HG02610 (cell line): ENCODE measurements around the gene DLG2.

Experiments
- ATAC-seq: cut with Tn5 transposase; IDR thresholded peaks from one replicate; pipeline ENCODE4 v1.9.1; 2021; ENCODE audit warnings: mild to moderate bottlenecking, moderate library complexity; ENCODE audit not compliant: unreplicated experiment

DLG2 gene

DNA sequence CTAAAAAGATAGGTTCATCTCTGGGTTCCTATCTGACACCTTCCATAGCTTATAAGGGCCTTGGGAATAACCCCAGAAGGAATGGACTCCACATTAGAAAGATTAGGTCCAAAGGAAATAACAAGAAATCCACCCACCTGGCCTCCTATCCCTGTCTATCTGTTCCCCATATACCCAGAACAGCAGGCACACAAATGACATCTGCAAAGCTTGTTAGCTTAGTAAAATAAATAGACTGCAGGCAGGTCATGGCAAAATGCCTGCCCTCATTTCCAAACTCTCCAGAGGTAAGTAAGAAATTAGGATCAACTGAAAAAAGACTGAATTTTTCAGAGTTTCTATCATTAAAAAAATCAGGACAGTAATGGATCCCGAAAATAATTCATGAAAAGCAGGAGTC, 489.5 kb downstream of the DLG2 start:
- no peak for ATAC-seq

DNA sequence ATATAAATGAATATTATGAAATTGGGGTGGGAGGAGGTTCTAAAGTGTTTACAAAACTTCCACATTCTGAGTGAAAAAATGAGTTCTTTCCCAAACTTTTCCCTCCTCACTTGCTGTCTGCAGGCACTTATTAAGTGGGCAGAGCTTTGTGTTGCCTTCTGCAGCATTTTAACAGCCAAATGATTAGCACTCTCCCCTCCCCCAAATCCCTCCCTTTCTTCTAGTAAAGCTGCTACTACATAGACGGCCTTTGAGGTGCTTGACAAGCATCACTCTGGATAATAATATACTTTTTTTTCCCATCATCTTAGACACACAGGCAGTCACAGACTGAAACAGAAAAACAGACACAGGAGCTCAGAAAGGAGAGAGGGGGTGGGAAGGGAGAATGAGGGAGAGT, 493.5 kb downstream of the DLG2 start:
- no peak for ATAC-seq

DNA sequence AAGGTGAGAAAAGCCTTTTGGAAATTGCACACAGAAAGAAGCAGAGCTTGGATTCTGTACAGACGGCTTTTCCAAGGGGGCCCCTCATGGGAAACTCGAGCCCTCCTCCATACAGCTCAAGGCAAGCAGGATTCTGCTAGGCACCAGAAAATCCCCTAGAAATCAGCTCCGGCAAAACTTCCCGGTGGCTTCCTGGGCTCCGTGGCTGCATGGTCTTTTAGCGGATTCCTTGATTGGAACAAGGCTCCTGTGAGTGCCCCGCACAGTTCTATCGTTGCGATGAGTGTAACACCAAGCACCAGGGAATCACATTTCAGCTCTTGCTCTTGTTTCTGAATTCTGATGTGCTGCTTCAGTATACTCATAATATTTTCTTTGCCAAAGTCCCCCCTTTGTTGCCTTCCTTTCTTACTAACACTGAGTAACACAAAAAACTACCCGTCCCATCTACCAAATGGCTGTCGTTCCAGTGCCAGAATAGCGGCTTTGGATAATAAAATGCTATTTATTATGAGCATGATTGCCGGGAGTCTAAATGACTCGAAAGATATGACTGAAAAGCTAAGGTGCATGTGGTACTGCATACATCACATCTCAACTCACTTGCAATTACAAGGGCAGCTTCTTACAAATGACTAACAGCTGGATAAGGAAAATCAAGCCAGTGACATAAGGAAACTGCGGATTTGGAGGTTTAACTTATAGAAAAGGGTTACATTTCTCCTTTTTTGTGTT, 494.1 kb downstream of the DLG2 start:
- ATAC-seq: no peak

DNA sequence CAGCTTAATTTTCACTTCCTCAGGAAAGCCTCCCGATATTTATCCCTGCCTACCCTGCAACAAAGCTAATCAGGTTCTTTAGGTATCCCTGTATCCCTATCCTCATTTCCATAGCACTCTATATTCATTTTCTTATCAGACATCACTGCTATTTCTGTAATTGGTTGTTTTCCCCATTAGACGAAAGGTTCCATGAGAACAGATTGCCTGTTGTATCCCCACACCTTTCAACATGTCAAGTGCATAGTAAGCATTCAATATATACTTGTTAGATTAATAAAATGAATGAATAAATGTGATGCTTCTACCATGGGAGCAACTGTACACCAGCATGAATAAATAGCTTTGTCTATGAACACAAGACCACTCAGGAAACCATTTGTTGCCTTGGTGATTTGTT, 499.8 kb downstream of the DLG2 start:
- ATAC-seq: no peak

DNA sequence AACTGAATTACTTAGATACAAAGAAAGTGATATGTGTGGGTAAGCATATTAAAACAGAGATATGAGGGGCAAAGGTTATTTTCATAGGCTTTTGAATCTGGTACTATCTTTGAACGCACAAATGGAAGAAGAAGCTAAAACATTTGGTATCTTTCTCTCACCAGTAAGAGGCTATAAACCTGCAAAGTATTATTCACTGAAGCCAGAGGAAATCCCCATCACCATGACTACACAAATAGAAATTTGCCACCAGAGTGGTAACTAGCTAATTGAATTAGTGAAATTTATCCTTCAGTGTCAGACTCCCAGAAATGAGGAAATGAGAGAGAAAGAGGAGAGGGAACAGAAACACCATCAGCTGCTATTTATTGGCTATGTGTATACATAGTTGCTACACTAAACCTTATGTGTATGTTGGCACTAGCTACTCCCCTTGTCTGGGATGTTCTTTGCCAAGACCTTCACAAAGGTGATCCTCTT, 503.4 kb downstream of the DLG2 start:
- ATAC-seq: peak; percentile 93

DNA sequence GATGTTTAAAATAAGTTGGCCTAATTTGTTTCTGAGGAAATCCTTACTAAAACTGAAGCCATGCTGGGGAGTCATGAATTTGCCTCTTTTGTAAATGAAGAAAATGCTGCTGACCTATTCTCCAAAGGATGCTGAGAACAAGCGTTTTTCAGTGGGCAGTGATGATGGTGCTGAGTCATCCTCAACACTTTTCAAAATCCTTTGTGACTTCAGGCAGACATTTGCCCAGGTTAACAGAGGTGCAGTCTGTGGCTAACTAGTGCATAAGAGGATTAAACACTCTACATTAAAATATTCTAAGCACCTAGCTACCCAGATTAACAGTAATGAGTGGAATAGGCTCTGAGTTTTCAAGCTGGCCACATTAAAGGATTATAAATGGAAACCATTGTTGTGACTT, 509.0 kb downstream of the DLG2 start:
- no peak for ATAC-seq

GRCh38 chr11:85115798-85116197, 511.3 kb downstream of the DLG2 start:
- no peak for ATAC-seq

GRCh38 chr11:85114786-85115185, 512.4 kb downstream of the DLG2 start:
- ATAC-seq: no peak

- peak; percentile 92 for ATAC-seq
Measured at GRCh38 chr11:85110246-85110645, 516.9 kb downstream of the DLG2 start.

DNA sequence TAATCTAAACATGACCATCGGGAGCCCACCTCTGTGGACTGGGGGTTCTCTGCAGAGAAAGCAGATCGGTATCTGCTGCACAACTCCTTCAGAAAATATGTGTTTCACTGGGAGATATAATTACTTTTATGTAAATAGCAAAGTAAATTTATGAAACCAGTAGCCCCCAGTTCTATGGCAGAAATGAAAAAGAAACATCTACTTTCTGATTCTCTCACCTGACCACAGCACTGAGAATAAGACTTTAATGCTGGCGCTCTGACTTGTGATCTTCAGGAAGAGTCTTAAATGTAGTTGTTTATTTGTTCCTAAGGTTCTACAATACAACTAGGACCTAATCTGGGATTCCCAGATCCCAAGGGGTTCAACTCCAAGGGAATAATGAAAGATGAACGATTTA, 518.0 kb downstream of the DLG2 start:
- ATAC-seq: peak; percentile 69

DNA sequence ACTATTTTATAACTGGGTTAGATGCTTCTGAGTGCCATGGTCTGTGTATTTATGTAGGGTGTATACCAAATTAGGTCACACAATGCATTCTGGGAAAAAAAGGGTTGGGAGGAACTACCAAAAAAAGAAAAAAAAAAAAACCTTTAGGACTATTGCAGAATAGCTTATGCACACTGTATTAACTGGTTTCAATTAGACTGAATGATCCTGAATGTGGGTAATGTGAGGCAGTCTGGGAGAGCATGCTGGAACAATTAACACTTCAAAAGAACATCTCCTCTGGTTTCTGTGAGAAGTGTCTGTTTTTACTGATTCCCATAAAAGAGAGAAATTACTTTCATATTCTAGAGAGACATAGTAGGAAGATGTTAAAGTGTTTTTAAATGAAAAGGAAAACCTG, 521.3 kb downstream of the DLG2 start:
- no peak for ATAC-seq

DNA sequence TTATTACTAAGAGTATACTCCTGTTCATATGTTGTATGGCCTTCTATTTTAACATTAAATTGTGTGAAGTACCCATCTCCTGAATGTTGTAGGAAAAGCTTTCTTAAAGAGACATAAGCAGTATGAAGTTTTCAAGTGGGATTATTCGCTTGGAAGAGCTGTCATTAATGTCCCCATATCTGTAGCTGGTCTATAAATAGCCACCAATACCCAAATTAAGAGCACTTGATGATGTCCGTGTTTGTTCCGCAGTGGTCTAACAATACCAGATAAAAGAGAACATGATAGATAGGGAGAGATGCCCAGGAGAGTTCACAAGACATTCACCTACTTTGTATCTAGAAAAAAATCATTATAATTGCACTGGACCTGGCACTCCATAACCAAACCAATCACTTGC, 527.6 kb downstream of the DLG2 start:
- no peak for ATAC-seq

GRCh38 chr11:85098996-85099395, 528.1 kb downstream of the DLG2 start:
- ATAC-seq: no peak

DNA sequence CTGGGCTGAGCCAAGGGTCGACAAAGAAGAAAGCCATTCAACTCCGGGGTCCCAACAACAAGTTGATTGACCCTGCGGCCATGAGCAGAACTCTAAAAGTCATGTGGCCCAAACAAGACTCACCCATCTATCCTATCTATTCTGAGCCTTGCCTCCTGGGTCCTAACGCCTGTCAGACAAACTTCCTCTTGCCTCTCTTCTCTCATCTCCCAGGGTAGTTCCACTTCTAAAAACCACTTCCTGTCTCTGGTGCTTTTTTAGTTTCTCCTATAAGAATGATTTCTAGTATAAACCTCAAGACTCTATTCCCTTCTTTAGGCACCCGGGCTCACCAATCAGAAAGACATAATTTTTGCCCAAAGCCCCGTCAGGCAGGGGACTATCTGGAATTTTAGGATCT, 530.2 kb downstream of the DLG2 start:
- no peak for ATAC-seq

GRCh38 chr11:85095239-85095638, 531.9 kb downstream of the DLG2 start:
- no peak for ATAC-seq

- ATAC-seq: no peak
Measured at GRCh38 chr11:85094795-85095194, 532.3 kb downstream of the DLG2 start.

GRCh38 chr11:85089654-85090053, 537.5 kb downstream of the DLG2 start:
- peak; percentile 41 for ATAC-seq

- no peak for ATAC-seq
Measured at GRCh38 chr11:85088286-85088685, 538.9 kb downstream of the DLG2 start.

DNA sequence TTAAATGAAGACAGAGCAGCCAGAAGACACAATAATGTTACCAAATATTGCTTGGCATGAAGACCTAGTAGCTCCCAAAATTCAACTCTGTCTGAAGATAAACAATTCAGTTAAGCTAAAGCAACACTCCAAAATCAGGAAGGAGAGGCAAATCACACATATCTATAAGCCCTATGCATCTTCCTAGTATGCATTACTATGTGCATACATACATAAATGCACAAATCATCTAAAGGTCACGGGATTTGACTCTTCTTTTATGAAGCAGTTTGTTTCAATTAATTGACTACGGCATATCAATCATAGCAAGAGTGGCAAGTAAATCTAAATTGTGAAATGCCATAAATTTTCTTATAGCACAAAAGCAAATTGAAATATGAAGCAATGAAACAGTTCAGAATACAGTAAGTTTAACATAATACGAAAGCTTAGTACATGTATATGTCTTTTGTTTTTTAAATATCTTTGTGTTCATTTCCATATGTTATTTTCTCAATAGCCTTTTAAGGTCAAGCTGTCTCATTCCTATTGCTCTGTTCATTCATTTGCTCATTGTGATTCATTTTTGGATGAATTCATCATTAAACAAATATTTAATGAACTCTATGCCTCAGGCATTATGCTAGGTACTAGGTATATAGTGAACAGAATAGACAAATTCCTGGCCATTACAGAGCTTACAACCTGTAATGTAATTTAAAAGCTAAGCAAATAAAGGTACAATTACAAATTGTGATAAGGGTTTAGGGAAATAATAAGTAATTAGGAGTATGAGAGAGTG, 540.5 kb downstream of the DLG2 start:
- no peak for ATAC-seq

DNA sequence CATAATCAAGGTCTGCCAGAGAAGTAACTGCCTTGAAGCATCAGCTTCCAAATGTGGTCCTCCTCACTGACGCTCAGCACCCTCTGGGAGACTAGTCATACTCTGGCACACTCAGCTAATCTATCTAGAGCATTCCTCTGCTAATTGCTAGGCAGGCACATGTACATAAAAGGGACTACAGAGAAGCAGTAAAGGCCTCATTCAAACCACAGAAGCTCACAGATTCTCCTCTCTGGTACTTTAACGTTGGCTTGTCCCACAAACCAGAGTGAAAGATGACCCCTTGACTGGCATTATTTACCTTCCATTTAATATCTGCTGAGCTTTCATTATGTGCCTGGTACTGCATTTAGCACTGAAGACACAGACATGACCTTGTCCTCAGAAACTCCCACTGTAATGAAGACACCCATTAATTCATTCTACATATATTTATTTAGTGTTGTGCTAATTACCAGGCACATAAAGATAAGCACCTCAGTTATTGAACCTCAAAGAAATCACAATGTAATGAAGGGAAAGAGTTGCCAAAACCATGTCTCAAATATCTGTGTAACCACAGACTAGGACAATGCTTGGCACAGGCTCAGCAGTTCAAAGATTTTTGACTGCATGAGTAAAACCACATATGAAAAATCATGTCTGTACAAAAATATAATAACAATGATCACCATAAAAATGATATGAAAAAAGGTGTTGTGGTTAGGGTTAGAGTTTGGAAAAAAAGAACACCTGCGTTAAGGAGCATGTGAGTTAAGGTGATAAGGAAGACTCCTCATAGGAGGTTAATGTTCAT, 550.4 kb downstream of the DLG2 start:
- no peak for ATAC-seq

- peak; percentile 100 for ATAC-seq
Measured at GRCh38 chr11:85062659-85063058, 564.5 kb downstream of the DLG2 start.

GRCh38 chr11:85052636-85053035, 574.5 kb downstream of the DLG2 start:
- ATAC-seq: no peak
